Nephron progenitor cell (in vitro differentiated cells): ENCODE data around the gene AMDHD1.

Source experiments
- DNase-seq: peaks from one replicate; pipeline ENCODE4 v3.0.0; 2021
- H3K27ac Mint-ChIP-seq: 2 replicates; pipeline ENCODE4 v1.8.0; 2021; ENCODE audit warnings: mild to moderate bottlenecking, moderate library complexity, mixed read lengths
- H3K27me3 Mint-ChIP-seq: 2 replicates; pipeline ENCODE4 v1.8.0; 2021; ENCODE audit warnings: mild to moderate bottlenecking, low read depth, mixed read lengths; ENCODE audit not compliant: poor library complexity
- H3K36me3 Mint-ChIP-seq: 2 replicates; pipeline ENCODE4 v1.8.0; 2021; ENCODE audit warnings: low read depth, mixed read lengths
- H3K4me1 Mint-ChIP-seq: 2 replicates; pipeline ENCODE4 v1.8.0; 2021; ENCODE audit warnings: mixed read lengths
- H3K4me3 Mint-ChIP-seq: 2 replicates; pipeline ENCODE4 v1.8.0; 2021; ENCODE audit warnings: mild to moderate bottlenecking, moderate library complexity, mixed read lengths
- H3K9me3 Mint-ChIP-seq: 2 replicates; pipeline ENCODE4 v1.8.0; 2021; ENCODE audit warnings: mild to moderate bottlenecking, moderate library complexity, mixed read lengths
- CTCF ChIP-seq: fragments of 200-600 bp; sonication (generic); IDR thresholded peaks from 2 replicates; pipeline ENCODE4 v1.5.0; 2021; ENCODE audit warnings: antibody characterized with exemption

Gene AMDHD1

GRCh38 chr12:95978774-95979173, 35.6 kb downstream of the AMDHD1 start:
- Mint-ChIP-seq H3K4me1 (peaks cover 8% of the 10 kb centered on the region), H3K4me3 (no peak overlapping the region), H3K36me3 (no peaks in the 10 kb centered on the region), H3K27me3 (peaks cover 3% of the 10 kb centered on the region), H3K9me3 (no peaks in the 10 kb centered on the region), H3K27ac (no peak overlapping the region)
- DNase-seq: no peak
- no peak for TF ChIP-seq CTCF

- Mint-ChIP-seq H3K9me3 (no peaks in the 10 kb centered on the region), H3K4me1 (no peaks in the 10 kb centered on the region), H3K4me3 (no peak overlapping the region), H3K27ac (no peak overlapping the region), H3K27me3 (peaks cover 3% of the 10 kb centered on the region), H3K36me3 (no peaks in the 10 kb centered on the region)
- no peak for TF ChIP-seq CTCF
- no peak for DNase-seq
Measured at GRCh38 chr12:95980437-95980836, 37.3 kb downstream of the AMDHD1 start.

- Mint-ChIP-seq H3K4me1 (no peaks in the 10 kb centered on the region), H3K4me3 (no peak overlapping the region), H3K36me3 (no peaks in the 10 kb centered on the region), H3K27ac (no peak overlapping the region), H3K9me3 (no peaks in the 10 kb centered on the region), H3K27me3 (peaks cover 3% of the 10 kb centered on the region)
- no peak for DNase-seq
- no peak for TF ChIP-seq CTCF
Measured at GRCh38 chr12:95982602-95983001, 39.5 kb downstream of the AMDHD1 start.

- peaks cover 9% of the 10 kb centered on the region for H3K27me3 Mint-ChIP-seq
- DNase-seq: no peak
- H3K36me3 Mint-ChIP-seq: no peaks in the 10 kb centered on the region
- TF ChIP-seq CTCF: no peak
- H3K4me1 Mint-ChIP-seq: no peaks in the 10 kb centered on the region
- no peak overlapping the region for H3K27ac Mint-ChIP-seq
- no peak overlapping the region for H3K4me3 Mint-ChIP-seq
- no peaks in the 10 kb centered on the region for H3K9me3 Mint-ChIP-seq
Measured at GRCh38 chr12:95984682-95985081, 41.6 kb downstream of the AMDHD1 start.

- no peaks in the 10 kb centered on the region for H3K36me3 Mint-ChIP-seq
- no peaks in the 10 kb centered on the region for H3K9me3 Mint-ChIP-seq
- peaks cover 13% of the 10 kb centered on the region for H3K27me3 Mint-ChIP-seq
- no peak for DNase-seq
- no peak overlapping the region for H3K4me3 Mint-ChIP-seq
- no peak overlapping the region for H3K27ac Mint-ChIP-seq
- H3K4me1 Mint-ChIP-seq: no peaks in the 10 kb centered on the region
- TF ChIP-seq CTCF: no peak
Measured at GRCh38 chr12:95986635-95987570, 43.8 kb downstream of the AMDHD1 start.
